Left ventricle myocardium superior (tissue), 1 donor: ENCODE data around the gene BSN. TPM values are rescaled to one million over a fixed set of nuclear protein-coding genes. Genes with fewer than 3 reads are reported as not detected.
A peak's percentile ranks its signal among the peaks of the same experiment; 100 is the strongest.

Experiments used
- ATAC-seq: fragments of 200-7000 bp; cut with Tn5 transposase; one replicate; pipeline ENCODE4 v1.9.1; 2020; ENCODE audit warnings: mild to moderate bottlenecking, moderate library complexity
- DNase-seq: peaks from one replicate; pipeline ENCODE4 v3.0.0-alpha.2; 2020
- intact Hi-C: fragments of 100-400 bp; cut with micrococcal nuclease; formaldehyde crosslinking; loops from one replicate; pipeline ENCODE4 v1.11.0; 2022
- total RNA-seq: library from RNA; stranded (reverse); fragmentation: NEBNext Ultra II Directional; extraction: Animal tissue kit (Norgen Biotek cat#: 25700); gene quantifications from one replicate; pipeline ENCODE4 v1.2.1, GENCODE V29; 2021
- donor health status: DM: no; HTN: yes; CAD: no; lungs with severe emphysema.

The BSN gene
- total RNA-seq, 1 donor from 2014 or later = 0.30 TPM

- no peak for ATAC-seq
- DNase-seq = no peak
- intact Hi-C loops = no loop called here
Observed at GRCh38 chr3:49591615-49592014, 37.3 kb downstream of the BSN start.

GRCh38 chr3:49593041-49593440 is 38.8 kb downstream of the BSN start:
- DNase-seq (no peak), ATAC-seq (no peak)
- intact Hi-C loops = no loop called here

- intact Hi-C loops = no loop called here
- no peak for DNase-seq
- ATAC-seq = no peak
Observed at GRCh38 chr3:49600781-49601180, 46.5 kb downstream of the BSN start.

- intact Hi-C loops = no loop called here
- no peak for ATAC-seq
- DNase-seq = no peak
Observed at GRCh38 chr3:49601358-49602048, 47.2 kb downstream of the BSN start.

- intact Hi-C loops = no loop called here
- DNase-seq (no peak), ATAC-seq (no peak)
Observed at GRCh38 chr3:49602049-49602554, 47.8 kb downstream of the BSN start.

- intact Hi-C loops = no loop called here
- DNase-seq = no peak
- ATAC-seq = no peak
Observed at GRCh38 chr3:49602877-49603411, 48.7 kb downstream of the BSN start.

GRCh38 chr3:49606427-49606826 is 52.1 kb downstream of the BSN start:
- DNase-seq (no peak), ATAC-seq (no peak)
- intact Hi-C loops = no loop called here

GRCh38 chr3:49607105-49607591 is 52.9 kb downstream of the BSN start:
- DNase-seq = no peak
- peak; percentile 72 for ATAC-seq
- intact Hi-C loops = no loop called here

- intact Hi-C loops = no loop called here
- DNase-seq (no peak), ATAC-seq (no peak)
Observed at GRCh38 chr3:49607796-49608195, 53.5 kb downstream of the BSN start.

GRCh38 chr3:49609314-49609713 is 55.0 kb downstream of the BSN start:
- intact Hi-C loops = no loop called here
- ATAC-seq = no peak
- DNase-seq = no peak

GRCh38 chr3:49609815-49610214 is 55.5 kb downstream of the BSN start:
- DNase-seq (peak; percentile 55), ATAC-seq (peak; percentile 79)
- intact Hi-C loops = no loop called here

- ATAC-seq (no peak), DNase-seq (no peak)
- intact Hi-C loops = no loop called here
Observed at GRCh38 chr3:49610666-49611280, 56.5 kb downstream of the BSN start.

GRCh38 chr3:49611291-49611690 is 57.0 kb downstream of the BSN start:
- intact Hi-C loops = no loop called here
- DNase-seq (no peak), ATAC-seq (no peak)

- no peak for ATAC-seq
- intact Hi-C loops = no loop called here
Observed at GRCh38 chr3:49611719-49612118, 57.4 kb downstream of the BSN start.

GRCh38 chr3:49614936-49615335 is 60.7 kb downstream of the BSN start:
- ATAC-seq = no peak
- no peak for DNase-seq
- intact Hi-C loops = no loop called here

More at GRCh38 chr3:49611719-49612118, 57.4 kb downstream of the BSN start:
- no peak for DNase-seq

GRCh38 chr3:49616061-49616460 is 61.8 kb downstream of the BSN start:
- intact Hi-C loops = no loop called here
- ATAC-seq (no peak), DNase-seq (no peak)

GRCh38 chr3:49616491-49616941 is 62.2 kb downstream of the BSN start:
- intact Hi-C loops = no loop called here
- ATAC-seq (no peak), DNase-seq (no peak)

GRCh38 chr3:49617390-49618013 is 63.2 kb downstream of the BSN start:
- intact Hi-C loops = no loop called here
- DNase-seq = no peak

GRCh38 chr3:49618412-49618811 is 64.1 kb downstream of the BSN start:
- ATAC-seq = no peak
- intact Hi-C loops = no loop called here
- no peak for DNase-seq

More at GRCh38 chr3:49617390-49618013, 63.2 kb downstream of the BSN start:
- ATAC-seq = no peak

GRCh38 chr3:49619649-49620048 is 65.4 kb downstream of the BSN start:
- DNase-seq (no peak), ATAC-seq (no peak)
- intact Hi-C loops = no loop called here
